Bone marrow (tissue), 2 donors: ENCODE measurements around the gene DDR1.
"Not testable (repeated sequence)": the region's sequence is repeated elsewhere in the genome, so short reads cannot be mapped to it uniquely, and the experiment has no call there.

ENCODE experiments used
- DNase-seq, 2 donors: peaks; one replicate each; lab custom pipeline; 2025; lab: John Stamatoyannopoulos, UW

Gene DDR1

GRCh38 chr6:30894381-30894780 is 10.1 kb downstream of the DDR1 start:
- no peak for DNase-seq

GRCh38 chr6:30894935-30895334 is 10.6 kb downstream of the DDR1 start:
- no peak for DNase-seq

GRCh38 chr6:30895343-30895742 is 11.0 kb downstream of the DDR1 start:
- DNase-seq: no peak

- DNase-seq: no peak
Measured at GRCh38 chr6:30896541-30896940, 12.2 kb downstream of the DDR1 start.

- no peak for DNase-seq
Measured at GRCh38 chr6:30897882-30898281, 13.6 kb downstream of the DDR1 start.

- no peak for DNase-seq
Measured at GRCh38 chr6:30898750-30899360, 14.5 kb downstream of the DDR1 start.

GRCh38 chr6:30900863-30901417 is 16.6 kb downstream of the DDR1 start:
- DNase-seq: no peak

- no peak for DNase-seq
Measured at GRCh38 chr6:30901436-30901835, 17.1 kb downstream of the DDR1 start.

- not testable (repeated sequence) for DNase-seq
Measured at GRCh38 chr6:30902196-30902595, 17.9 kb downstream of the DDR1 start.

GRCh38 chr6:30902709-30903108 is 18.4 kb downstream of the DDR1 start:
- DNase-seq: no peak

- DNase-seq: no peak
Measured at GRCh38 chr6:30903236-30903635, 18.9 kb downstream of the DDR1 start.

GRCh38 chr6:30907290-30907757 is 23.0 kb downstream of the DDR1 start:
- not testable (repeated sequence) for DNase-seq

- DNase-seq: peak; percentile 76 to 98
Measured at GRCh38 chr6:30907758-30908591, 23.7 kb downstream of the DDR1 start, which contains the start of gene GTF2H4. TSS of gene GTF2H4 (plus strand) at chr6:30908207.

GRCh38 chr6:30908700-30909099 is 24.4 kb downstream of the DDR1 start:
- no peak for DNase-seq

GRCh38 chr6:30910473-30910872 is 26.2 kb downstream of the DDR1 start:
- not testable (repeated sequence) for DNase-seq

GRCh38 chr6:30912746-30913520 is 28.6 kb downstream of the DDR1 start:
- no peak for DNase-seq

- no peak for DNase-seq
Measured at GRCh38 chr6:30913721-30914075, 29.4 kb downstream of the DDR1 start.

- DNase-seq: peak; percentile 64 to 78
Measured at GRCh38 chr6:30914076-30914853, 29.9 kb downstream of the DDR1 start, which contains the start of gene VARS2. TSS of gene VARS2 (plus strand) at chr6:30914238. CDS start at chr6:30914837, 599 bp downstream.

- DNase-seq: no peak
Measured at GRCh38 chr6:30914854-30915590, 30.7 kb downstream of the DDR1 start.

GRCh38 chr6:30915591-30915946 is 31.2 kb downstream of the DDR1 start:
- DNase-seq: peak in 1 of 2 donors; percentile 68

GRCh38 chr6:30917041-30917440 is 32.7 kb downstream of the DDR1 start:
- no peak for DNase-seq
